H4 (cell line): ENCODE results near the gene SELENOW. TPM values are rescaled to one million over a fixed set of nuclear protein-coding genes. Genes with fewer than 3 reads are reported as not detected.
"Not testable (repeated sequence)": the region's sequence is repeated elsewhere in the genome, so short reads cannot be mapped to it uniquely, and the experiment has no call there.

ENCODE experiments used
- DNase-seq: peaks from one replicate; pipeline ENCODE4 v3.0.0-alpha.2; 2015; ENCODE audit warnings: low spot score
- total RNA-seq: library from RNA; depleted of rRNA; stranded (reverse); fragments of >200 nt; shearing (Covaris generic); gene quantifications from 2 replicates; pipeline ENCODE4 v1.2.3, GENCODE V29; 2014

Gene SELENOW
- total RNA-seq, 1 experiment from 2014 or later = 373 TPM

DNA sequence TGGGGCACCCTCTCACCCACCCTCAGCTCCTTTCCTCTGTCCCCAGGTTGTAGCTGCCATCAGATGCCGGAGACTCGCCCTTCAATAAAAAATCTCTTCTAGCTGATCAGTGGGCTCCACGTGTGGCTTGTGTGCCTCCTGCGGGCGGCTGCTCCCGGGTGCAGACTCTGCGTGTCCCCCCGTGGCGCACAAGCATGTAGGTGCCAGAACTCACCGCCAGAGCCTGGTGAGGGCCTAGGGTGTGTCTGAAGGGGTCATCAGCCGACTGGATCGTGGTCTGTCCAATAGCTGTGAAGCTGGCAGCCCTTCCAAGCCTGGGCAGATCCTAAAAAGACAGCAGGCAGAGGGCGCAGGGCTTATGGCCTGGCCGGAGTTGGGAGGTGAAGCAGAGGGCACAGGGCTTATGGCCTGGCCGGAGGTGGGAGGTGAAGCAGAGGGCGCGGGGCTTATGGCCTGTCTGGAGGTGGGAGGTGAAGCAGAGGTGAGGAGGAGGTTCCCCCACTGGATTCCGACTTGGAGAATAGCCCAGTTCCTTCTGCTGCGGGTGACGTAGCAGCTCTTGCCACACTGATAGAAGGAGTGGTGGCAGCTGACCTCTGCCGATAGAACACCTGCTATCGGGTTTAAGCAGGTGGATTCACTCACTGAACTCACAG is 21.4 kb upstream of the SELENOW start:
- DNase-seq = no peak

DNA sequence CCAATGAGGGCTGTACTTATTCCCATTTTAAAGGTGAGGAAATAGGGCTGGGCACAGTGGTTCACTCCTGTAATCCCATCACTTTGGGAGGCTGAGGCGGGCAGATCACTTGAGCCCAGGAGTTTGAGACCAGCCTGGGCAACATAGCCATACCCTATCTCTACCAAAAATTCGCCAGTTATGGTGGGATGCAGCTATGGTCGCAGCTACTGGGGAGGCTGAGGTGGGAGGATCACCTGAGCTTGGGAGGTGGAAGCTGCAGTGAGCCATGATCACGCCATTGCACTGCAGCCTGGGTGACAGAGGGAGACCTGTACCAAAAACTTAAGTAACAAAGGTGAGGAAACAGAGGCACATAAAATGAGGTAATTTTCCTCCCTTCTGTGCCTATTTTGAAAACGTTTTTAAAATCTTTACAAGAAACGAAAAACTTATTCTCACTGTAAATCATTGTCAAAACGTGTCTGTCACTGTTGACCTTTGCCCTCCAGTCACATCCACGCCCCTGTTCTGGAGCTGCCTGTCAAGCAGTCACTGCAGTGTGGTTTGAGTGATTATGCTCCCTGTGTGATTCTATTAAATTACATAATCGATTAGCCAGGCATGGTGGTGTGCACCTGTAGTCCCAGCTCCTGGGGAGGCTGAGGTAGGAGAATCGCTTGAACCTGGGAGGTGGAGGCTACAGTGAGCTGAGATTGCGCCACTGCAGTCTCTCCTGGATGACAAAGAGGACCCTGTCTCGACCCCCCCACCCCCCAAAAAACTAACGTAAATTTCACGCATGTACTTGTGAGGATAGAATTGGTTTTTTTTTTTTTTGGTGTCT is 20.7 kb upstream of the SELENOW start:
- DNase-seq = no peak

DNA sequence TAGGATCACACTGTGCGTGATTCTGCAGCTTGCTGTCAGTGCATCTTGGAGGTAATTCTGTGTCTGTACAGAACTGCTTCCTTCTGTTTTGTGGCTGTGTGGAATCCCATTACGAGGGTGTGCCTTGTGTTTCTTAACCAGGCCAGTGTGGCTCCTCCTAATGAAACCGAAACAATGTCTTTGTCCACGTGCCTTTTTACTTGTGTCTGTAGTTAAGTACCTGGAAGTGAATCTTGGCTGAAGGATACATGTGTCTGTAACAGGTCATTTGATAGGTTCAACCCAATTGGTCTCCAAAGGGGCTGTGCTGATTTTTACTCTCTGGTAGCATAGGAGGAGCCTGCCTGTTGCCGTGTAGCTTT is 20.1 kb upstream of the SELENOW start:
- no peak for DNase-seq

DNA sequence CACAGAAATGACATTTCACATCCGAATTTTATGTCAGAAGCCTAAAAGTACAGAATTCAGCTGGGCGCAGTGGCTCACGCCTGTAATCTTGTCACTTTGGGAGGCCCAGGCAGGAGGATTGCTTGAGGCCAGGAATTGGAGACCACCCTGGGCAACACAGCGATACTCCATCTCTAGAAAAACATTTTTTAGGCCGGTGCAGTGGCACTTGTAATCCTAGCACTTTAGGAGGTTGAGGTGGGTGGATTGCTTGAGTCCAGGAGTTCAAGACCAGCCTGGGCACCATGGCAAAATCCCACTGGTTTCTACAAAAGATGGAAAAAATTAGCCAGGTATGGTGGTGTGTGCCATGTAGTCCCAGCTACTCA is 17.9 kb upstream of the SELENOW start:
- no peak for DNase-seq

DNA sequence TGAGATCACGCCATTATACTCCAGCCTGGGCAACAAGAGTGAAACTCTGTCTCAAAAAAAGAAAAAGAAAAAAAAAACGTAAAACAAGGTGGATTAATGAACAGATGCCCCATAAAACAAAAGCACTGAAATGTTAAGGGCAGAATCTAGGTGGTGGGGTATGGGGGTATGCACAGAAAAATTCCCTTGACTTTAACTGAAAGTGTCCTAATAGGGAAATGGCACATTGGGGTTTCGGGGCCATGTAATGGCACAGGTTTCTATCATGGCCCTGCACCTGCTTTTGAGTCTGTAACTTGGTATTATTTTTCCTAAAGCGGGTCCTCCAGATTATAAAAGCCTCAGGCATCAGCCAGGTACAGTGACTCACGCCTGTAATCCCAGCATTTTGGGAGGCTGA is 16.9 kb upstream of the SELENOW start:
- DNase-seq = no peak

DNA sequence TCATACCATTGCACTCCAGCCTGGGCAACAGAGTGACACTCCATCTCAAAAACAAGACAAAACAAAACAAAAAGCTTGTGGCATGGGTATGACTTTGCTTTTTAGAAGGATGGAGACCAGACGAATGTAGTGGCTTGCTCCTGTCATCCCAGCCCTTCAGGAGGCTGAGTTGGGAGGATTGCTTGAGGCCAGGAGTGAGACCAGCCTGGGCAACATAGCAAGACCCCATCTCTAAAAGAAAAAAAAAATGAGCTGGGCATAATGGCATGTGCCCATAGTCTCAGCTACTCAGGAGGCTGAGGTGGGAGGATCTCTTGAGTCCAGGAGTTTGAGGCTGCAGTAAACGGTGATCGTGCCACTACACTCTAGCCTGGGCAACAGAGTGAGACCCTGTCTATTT is 16.4 kb upstream of the SELENOW start:
- DNase-seq = no peak

DNA sequence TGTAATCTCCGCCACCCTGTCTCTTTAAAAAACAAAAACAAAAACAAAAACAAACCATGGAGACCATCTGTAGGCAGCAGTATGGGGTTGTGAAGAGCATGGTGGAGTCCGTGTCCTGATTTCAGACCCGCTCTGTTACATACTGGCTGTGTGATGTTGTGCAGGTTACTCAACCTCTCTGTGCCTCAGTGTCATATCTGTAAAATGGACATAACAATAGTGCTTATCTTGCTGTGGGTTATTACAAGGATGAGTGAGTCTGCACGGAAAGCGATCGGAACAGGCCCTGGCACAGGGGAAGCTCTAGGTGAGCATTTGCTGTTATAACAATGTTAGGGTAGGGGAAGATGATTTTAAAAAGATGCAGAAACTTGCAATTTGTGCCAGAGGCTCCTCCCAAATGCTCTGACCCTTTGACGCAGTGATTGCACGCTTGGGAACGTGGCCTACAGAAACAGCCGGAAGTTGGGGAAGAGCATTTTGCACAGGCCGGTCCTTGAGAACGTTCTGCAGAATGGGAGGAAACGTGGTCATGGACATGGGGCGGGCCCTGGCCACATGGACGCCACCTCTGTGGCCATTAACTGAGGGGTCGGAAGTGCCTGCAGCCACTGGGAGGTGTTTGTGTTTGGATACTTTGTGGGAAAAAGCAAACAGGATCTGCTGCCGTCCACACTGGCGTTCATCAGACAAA is 15.7 kb upstream of the SELENOW start:
- DNase-seq = no peak

DNA sequence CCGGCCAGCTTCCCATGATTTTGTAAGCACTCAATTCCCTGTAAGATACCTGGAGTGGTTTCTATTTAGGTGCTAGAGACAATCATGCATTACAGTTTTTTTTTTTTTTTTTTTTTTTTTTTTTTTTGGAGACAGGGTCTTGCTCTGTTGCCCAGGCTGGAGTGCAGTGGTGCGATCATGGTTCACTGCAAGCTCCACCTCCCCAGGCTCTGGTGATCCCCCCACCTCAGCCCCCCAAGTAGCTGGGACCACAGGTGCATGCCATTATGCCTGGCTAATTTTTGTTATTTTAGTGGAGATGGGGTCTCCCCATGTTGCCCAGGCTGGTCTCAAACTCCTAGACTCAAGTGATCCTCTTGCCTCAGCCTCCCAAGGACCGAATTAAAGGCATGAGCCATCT is 13.8 kb upstream of the SELENOW start:
- not testable (repeated sequence) for DNase-seq

DNA sequence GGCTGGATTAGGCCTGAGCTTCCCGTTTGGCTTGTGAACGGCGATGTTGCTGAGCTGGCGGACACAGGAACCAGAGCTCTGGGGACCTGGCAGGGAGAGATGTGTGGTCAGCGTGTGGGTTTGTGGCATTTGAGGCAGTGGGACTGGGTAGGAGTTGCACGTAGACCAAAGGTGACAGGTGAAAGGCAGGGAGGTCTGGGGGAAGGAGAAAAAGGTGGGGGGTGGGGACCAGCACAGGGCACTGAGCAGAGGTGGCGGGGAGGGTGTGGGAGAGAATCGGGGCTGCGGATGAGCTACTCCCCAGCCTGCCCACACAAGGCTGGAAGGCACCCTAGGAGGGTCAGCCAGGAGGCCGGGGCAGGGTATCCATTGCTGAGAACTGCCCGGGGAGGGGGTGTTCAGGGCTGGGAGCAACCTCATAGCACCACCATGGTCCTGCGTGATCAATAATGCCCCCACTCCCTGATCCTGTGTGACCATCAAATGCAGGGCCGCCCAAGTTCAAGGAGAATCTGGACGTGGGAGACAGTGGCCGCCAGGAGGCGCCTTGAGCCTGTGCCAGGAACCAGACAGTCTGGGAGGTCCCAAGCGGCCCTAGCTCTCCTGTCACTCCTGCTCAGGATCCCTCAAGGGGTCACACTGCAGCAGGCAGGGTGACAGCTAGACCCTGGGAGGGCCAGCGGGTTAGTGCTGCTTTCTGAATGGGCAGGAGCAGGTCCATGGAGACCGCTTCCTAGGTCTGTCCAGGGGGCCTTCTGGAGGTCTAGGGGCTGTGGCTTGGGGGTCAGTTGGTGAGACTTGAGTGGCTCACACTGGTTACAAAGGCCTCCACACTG is 12.8 kb upstream of the SELENOW start:
- no peak for DNase-seq

DNA sequence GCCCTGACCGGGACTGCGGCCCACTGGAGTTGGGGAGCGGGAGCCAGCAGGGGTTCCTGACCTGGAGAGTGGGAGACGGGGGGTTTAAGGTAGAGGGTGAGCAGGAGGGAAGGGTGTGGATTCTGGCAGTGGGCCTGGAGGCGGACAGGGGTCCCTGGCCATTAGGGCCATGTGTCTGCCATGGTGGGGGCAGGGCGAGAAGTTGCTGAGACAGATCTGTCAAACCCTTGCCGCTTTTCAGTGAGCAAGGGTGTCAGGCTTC is 12.2 kb upstream of the SELENOW start:
- no peak for DNase-seq

DNA sequence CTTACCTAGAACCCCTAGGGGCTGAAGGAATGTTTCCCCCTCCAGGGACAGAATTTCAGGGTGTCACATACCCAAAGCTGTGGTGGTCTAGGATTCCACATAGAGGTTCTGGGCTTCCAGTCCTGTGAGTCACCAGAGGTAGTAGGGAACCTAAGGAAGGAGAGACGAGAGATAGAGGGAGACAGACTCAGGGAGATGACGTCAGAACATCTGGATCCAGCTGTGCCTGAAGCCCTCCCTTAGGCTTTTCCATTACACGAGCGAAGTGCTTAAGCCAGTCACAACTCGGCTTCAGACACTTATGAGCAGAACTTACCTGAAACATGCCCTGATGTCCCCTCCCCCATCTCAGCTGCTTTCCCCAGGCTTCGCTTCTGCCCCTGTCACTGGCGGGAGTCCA is 11.8 kb upstream of the SELENOW start:
- DNase-seq = no peak

DNA sequence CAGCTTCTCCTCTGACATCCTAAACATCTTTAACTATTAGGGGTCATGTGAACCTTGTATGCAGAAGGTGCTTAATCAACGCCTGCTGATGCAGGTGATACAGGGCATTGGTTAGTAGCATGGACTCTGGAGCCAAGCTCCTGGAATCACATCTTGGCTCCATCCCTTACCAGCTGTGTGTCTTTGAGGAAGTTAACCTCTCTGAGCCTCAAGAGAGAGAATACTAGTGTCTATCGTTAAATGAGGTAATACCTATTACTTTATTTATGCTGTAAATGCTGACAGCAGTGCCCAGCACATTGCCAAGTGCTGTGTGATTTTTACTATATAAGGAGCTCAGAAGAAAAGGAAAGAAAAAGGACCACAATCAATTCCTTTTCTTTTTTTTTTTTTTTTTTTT is 11.2 kb upstream of the SELENOW start:
- DNase-seq = no peak

DNA sequence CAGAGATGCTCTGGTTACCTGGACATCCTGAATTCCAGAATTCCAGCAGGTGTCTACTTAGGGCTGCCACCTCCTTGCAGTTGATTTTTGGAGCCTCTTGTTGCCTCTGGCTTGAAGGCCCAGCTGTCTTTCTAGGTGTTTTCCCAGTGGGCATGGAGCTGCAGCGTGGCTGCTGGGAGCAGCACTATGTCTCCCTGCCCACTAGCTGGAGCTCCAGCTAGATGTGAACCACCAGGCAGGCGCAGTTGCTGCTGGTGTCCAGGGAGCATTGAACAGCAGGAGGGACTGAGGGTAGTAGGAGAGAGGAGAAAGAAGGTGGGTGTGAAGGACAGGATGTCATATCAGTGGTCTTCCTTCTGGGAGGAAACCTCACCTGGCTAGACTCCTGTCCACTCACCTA is 9.9 kb upstream of the SELENOW start:
- DNase-seq = no peak

DNA sequence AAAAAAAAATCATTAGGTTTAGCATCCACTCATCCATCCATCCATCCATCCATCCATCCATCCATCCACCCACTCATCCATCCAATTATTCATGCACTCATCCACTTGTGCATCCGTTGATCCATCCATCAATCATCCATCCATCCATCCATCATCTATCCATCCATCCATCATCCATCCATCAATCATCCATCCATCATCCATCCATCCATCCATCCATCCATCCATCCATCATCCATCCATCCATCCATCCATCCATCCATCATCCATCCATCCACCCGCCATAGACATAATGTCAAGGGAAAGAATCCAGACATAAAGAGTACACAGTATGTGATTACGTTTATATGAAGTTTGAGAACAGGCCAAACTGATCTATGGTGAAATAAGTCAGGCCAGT is 9.0 kb upstream of the SELENOW start:
- no peak for DNase-seq

DNA sequence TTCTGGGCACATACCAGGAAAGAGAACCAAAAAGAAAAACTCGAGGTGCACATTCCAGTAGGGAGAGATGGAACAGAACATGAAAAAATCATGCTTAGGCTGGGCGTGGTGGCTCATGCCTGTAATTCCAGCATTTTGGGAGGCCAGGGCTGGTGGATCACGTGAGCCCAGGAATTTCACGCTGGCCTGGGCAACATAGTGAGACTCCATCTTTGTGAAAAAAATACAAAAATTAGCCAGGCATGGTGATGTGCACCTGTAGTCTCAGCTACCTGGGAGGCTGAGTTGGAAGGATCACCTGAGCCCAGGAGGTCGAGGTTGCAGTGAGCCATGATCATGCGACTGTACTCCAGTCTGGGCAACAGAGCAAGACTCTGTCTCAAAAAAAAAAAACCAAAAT is 7.2 kb upstream of the SELENOW start:
- not testable (repeated sequence) for DNase-seq

DNA sequence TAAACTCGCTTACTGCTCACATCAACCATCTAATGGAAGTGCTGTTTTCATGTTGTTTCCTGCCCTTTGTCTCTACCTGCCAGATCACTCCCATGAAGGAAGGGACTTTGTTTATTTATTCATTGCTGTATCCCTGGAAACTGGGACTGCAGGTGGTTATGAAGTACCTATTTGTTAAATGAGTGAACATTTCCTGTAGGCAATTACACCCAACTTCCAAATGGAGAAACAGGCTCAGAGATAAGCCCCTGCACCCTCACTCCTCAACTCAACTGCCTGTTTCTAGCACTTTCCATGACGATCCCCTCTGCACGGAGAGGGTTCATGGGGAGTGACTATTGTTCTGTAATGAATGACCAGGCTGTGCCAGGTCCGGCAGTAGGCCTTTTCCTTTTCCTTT is 1.9 kb upstream of the SELENOW start:
- DNase-seq = no peak

DNA sequence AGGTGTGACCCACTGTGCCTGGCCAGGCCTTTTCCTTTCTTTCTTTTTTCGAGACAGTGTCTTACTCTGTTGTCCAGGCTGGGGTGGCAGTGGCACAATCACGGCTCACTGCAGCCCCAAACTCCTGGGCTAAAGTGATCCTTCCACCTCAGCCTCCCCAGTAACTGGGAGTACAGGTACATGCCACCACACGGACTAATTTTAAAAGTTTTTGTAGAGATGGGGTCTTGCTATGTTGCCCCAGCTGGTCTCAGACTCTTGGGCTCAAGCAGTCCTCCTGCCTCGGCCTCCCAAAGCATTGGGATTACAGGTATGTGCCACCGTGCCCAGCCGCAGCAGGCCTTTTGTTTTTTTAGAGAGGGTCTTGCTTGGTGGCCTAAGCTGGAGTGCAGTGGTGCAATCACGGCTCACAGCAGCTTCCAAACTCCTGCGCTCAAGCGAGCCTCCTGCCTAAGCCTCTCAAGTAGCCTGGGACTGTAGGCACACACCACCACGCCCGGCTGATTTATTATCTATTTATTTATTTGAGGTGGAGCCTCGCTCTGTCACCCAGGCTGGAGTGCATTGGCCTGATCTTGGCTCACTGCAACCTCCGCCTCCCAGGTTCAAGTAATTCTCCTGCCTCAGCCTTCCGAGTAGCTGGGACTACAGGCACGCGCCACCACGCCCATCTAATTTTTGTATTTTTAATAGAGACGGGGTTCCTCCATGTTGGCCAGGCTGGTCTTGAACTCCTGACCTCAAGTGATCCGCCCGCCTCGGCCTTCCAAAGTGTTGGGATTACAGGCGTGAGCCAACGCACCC is 1.1 kb upstream of the SELENOW start:
- not testable (repeated sequence) for DNase-seq

DNA sequence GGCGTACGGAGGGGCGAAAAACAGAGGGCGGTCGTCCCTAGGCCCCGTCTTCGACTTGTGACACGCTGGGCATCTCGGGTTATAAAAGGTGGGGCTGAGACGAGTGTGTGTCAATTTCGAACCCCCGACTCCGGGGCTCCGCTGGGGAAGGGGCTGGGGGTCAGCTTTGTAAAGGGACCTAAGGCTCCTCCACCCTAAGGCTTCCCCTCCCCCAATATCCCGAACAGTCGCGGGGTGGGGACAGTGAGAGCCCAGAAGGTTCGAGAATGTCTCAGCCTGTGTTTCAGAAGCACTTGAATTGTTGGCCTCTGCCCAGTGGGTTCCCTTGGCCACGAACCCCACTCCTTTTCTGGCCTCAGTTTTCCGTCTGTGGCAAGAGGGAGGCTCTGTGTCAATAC is 450 bp downstream of the SELENOW start:
- DNase-seq = no peak

DNA sequence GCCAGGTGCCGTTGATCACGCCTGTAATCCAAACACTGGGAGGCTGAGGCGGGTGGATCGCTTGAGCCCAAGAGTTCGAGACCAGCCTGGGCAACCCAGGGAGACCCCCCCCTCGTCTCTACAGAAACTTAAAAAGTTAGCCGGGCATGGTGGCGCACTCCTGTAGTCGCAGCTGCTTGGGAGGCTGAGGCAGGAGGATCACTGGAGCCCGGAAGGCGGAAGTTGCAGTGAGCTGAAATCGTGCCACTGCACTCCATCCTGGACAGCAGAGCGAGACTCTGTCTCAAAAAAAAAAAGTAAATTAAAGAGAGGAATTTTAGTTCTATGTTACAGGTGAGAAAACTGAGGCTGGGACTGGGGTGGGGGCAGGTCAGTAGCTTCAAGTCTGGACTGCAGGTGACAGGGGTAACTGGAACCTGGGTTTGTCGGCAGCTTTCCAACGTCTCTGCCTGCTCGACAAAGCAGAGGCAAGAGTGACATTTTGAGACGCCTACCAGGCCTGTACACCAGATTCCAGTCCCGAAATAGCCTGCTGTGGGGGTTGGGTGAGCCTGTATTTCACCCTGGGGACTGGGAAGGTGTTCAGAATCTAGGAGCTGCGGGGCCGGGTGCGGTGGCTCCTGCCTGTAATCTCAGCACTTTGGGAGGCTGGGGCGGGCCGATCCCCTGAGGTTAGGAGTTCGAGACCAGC is 1.2 kb downstream of the SELENOW start:
- no peak for DNase-seq

DNA sequence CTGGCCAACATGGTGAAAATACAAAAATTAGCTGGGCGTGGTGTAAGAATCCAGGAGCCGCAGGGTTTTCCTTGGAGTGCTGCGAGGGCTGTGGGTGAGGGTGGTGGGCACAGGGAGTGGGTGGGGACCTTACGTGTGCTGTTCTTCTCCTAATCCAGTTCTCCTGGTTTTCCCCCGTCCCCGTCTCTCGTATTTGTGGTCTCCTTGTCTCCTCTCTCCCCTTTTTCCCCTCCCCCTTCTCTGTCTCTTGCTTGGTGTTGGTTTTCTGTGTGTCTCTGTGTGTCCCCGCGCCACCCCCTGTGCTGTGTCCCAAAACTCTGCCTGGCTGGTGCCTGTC is 1.7 kb downstream of the SELENOW start:
- no peak for DNase-seq

DNA sequence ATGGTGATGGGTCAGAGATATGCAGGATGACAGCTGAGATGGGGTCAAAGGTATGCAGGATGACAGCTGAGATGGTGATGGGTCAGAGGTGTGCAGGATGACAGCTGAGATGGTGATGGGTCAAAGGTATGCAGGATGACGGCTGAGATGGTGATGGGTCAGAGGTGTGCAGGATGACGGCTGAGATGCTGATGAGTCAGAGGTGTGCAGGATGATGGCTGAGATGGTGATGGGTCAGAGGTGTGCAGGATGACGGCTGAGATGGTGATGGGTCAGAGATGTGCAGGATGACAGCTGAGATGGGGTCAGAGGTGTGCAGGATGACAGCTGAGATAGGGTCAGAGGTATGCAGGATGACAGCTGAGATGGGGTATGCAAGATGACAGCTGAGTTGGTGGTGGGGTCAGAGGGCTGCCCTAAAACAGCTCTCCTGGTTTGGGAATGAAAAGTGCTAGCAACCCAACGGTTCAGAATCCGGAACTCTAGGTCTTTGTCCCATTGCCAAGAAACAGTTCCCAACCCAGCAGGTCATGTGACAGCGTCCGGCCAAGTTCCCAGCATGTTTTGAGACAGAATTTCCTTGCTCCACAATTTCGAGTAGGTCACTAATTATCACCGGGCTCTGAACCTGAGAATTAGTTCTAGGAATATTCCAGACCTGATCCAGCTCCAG is 3.2 kb downstream of the SELENOW start:
- DNase-seq = no peak
